ENCODE measurements around the gene MCTP2.

Gene MCTP2

GRCh38 chr15:94336817-94337467 lies 105.6 kb downstream of the MCTP2 start:
- TF ChIP-seq REST (IDR thresholded peaks at IDR 0.05; ENCODE audit: insufficient read depth in 1 of 2, low read depth in 2 of 2, low read length in 2 of 2) = no peak
- TF ChIP-seq TAF1 (IDR thresholded peaks at IDR 0.05; ENCODE audit: borderline replicate concordance, insufficient read depth, low read length) = no peak
- no peak for TF ChIP-seq FOXP2 (optimal IDR thresholded peaks at IDR 0.05; ENCODE audit: borderline replicate concordance, extremely low read depth, extremely low read length, insufficient read depth)
- no peak for TF ChIP-seq POLR2AphosphoS5 (IDR thresholded peaks at IDR 0.05; ENCODE audit: low read depth, low read length)
- no peak for TF ChIP-seq SIN3A (IDR thresholded peaks at IDR 0.05; ENCODE audit: borderline replicate concordance, insufficient read depth, low read length)

- TF ChIP-seq POLR2AphosphoS5 (IDR thresholded peaks at IDR 0.05; ENCODE audit: low read depth, low read length) = no peak
Observed at GRCh38 chr15:94338243-94338846, 107.0 kb downstream of the MCTP2 start.

DNA sequence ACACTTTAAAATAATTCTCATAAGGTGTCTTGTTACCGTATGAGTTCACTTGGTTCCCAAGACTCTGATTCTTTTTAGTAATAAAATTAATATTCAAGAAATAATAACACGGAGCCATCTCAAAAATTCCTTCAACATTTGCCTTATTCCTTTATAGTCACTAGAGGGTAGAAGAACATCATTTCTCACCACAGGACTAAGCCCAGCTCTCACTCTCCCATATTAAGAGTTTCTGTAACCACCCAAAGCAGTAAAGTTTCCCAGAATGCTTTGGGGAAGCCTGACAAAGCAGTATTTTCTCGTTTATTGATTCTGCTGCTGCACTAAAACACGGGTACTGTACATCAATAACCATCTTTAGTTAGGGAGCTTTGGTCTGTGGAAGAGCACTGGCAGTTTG lies 114.9 kb downstream of the MCTP2 start:
- no peak for TF ChIP-seq SIN3A (IDR thresholded peaks at IDR 0.05; ENCODE audit: borderline replicate concordance, insufficient read depth, low read length)
- no peak for TF ChIP-seq FOXP2 (optimal IDR thresholded peaks at IDR 0.05; ENCODE audit: borderline replicate concordance, extremely low read depth, extremely low read length, insufficient read depth)
- TF ChIP-seq TAF1 (IDR thresholded peaks at IDR 0.05; ENCODE audit: borderline replicate concordance, insufficient read depth, low read length) = no peak
- no peak for TF ChIP-seq POLR2AphosphoS5 (IDR thresholded peaks at IDR 0.05; ENCODE audit: low read depth, low read length)
- no peak for TF ChIP-seq REST (IDR thresholded peaks at IDR 0.05; ENCODE audit: insufficient read depth in 1 of 2, low read depth in 2 of 2, low read length in 2 of 2)

DNA sequence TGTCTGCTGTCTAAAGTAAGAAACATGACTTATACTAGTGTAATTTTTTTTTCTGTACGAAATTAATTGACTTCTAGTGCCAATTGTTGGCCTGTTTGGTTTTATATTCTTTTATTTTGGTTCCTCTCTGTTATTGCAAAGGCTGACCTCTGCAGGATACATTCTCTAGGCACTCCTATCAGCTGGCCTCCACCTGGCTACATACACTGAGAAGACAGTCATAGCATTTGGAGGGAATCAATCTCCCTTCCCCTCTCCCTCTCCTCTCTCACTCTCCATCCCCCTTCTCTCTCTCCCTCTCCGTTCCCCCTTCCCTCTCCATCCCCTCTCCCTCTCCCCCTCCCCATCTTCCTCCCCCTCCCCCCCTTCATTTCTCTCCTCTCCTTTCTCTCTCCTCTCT lies 116.7 kb downstream of the MCTP2 start:
- no peak for TF ChIP-seq REST (IDR thresholded peaks at IDR 0.05; ENCODE audit: insufficient read depth in 1 of 2, low read depth in 2 of 2, low read length in 2 of 2)
- no peak for TF ChIP-seq POLR2AphosphoS5 (IDR thresholded peaks at IDR 0.05; ENCODE audit: low read depth, low read length)
- no peak for TF ChIP-seq FOXP2 (optimal IDR thresholded peaks at IDR 0.05; ENCODE audit: borderline replicate concordance, extremely low read depth, extremely low read length, insufficient read depth)
- TF ChIP-seq SIN3A (IDR thresholded peaks at IDR 0.05; ENCODE audit: borderline replicate concordance, insufficient read depth, low read length) = no peak
- no peak for TF ChIP-seq TAF1 (IDR thresholded peaks at IDR 0.05; ENCODE audit: borderline replicate concordance, insufficient read depth, low read length)

DNA sequence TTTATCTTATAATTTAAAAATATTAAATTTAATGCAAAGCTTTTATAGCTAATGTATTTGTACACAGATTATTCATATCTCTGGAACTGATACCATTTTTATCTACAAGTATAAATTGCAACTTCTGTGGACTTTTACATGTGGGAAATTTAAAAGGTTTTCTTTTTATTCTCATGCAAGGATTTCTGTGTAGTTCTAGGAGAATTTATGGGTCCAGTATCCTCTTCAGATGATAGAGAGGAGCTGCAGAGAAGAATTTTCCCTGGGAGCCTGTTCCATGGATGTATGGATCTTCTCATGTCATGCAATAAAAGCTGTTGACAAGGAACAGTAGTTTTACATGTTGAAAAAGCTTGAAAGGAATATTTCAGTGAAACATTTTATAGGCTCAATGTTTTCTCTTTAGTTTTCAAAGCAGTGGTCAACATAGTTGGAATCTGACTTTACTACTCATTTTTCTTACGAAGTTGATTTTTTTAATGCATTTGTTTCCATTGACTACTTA lies 119.7 kb downstream of the MCTP2 start:
- TF ChIP-seq REST (IDR thresholded peaks at IDR 0.05; ENCODE audit: insufficient read depth in 1 of 2, low read depth in 2 of 2, low read length in 2 of 2) (no peak), FOXP2 (optimal IDR thresholded peaks at IDR 0.05; ENCODE audit: borderline replicate concordance, extremely low read depth, extremely low read length, insufficient read depth) (no peak), SIN3A (IDR thresholded peaks at IDR 0.05; ENCODE audit: borderline replicate concordance, insufficient read depth, low read length) (no peak), TAF1 (IDR thresholded peaks at IDR 0.05; ENCODE audit: borderline replicate concordance, insufficient read depth, low read length) (no peak), POLR2AphosphoS5 (IDR thresholded peaks at IDR 0.05; ENCODE audit: low read depth, low read length) (no peak)
